ENCODE data around the gene TUBA1A. TPM values are rescaled to one million over a fixed set of nuclear protein-coding genes. Genes with fewer than 3 reads are reported as not detected.
A peak's percentile ranks its signal among the peaks of the same experiment; 100 is the strongest.

Gene TUBA1A
- 478 and 491 TPM in 2 replicates for total RNA-seq

- H4K20me1 ChIP-seq (ENCODE audit: insufficient read depth, low read length): peaks cover 12% of the 10 kb centered on the region
- H3K4me1 ChIP-seq (ENCODE audit: insufficient read depth, low read length): peaks cover 10% of the 10 kb centered on the region
- peak within 1 kb of the TSS; percentile 85 for H3K4me3 ChIP-seq (ENCODE audit: insufficient read depth, low read length)
- peaks cover 23% of the 10 kb centered on the region for H3K79me2 ChIP-seq (ENCODE audit: insufficient read depth, low read length)
- no peaks in the 10 kb centered on the region for H3K9me3 ChIP-seq (ENCODE audit: low read depth, low read length)
- H3K4me2 ChIP-seq (ENCODE audit: insufficient read depth, low read length): peak within 1 kb of the TSS; percentile 86
- H3K27ac ChIP-seq (ENCODE audit: low read depth, low read length): peak within 1 kb of the TSS; percentile 59
- H2AFZ ChIP-seq (ENCODE audit: low read length): peak within 1 kb of the TSS; percentile 71
- TF ChIP-seq, protein P1, sequence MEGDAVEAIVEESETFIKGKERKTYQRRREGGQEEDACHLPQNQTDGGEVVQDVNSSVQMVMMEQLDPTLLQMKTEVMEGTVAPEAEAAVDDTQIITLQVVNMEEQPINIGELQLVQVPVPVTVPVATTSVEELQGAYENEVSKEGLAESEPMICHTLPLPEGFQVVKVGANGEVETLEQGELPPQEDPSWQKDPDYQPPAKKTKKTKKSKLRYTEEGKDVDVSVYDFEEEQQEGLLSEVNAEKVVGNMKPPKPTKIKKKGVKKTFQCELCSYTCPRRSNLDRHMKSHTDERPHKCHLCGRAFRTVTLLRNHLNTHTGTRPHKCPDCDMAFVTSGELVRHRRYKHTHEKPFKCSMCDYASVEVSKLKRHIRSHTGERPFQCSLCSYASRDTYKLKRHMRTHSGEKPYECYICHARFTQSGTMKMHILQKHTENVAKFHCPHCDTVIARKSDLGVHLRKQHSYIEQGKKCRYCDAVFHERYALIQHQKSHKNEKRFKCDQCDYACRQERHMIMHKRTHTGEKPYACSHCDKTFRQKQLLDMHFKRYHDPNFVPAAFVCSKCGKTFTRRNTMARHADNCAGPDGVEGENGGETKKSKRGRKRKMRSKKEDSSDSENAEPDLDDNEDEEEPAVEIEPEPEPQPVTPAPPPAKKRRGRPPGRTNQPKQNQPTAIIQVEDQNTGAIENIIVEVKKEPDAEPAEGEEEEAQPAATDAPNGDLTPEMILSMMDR (IDR thresholded peaks at IDR 0.05; ENCODE audit: extremely low read depth, low read depth, low read length): no peak
- no peaks in the 10 kb centered on the region for H3K27me3 ChIP-seq (ENCODE audit: insufficient read depth, low read length)
- DNase-seq (ENCODE audit: insufficient read length, low spot score, missing footprints): peak; percentile 96
- H3K36me3 ChIP-seq (ENCODE audit: insufficient read depth, low read length): peaks cover 21% of the 10 kb centered on the region
Measured at GRCh38 chr12:49188916-49189367, at the start of gene TUBA1A. Gene TUBA1A, minus strand, starts transcription at chr12:49189080. Its CDS starts 101 bp downstream, at chr12:49188979.

DNA sequence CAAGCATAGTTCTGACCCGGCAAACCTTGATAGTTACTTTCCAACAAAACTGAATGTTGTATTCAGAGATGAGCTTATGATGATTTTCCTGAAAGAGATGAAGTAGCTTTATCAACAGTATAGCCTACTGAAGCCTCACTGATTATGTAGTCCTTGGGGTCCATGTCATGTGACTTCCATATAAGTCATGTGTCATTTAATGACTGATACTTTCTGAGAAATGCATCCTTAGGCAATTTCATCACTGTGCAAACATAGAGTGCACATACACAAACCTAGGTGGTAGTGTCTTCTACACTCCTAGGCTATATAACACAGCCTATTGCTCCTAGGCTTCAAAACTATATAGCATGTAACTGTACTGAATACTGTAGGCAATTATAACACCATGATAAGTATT, 47.5 kb upstream of the TUBA1A start:
- no peaks in the 10 kb centered on the region for H4K20me1 ChIP-seq (ENCODE audit: insufficient read depth, low read length)
- H3K27ac ChIP-seq (ENCODE audit: low read depth, low read length): no peak overlapping the region
- no peak overlapping the region for H3K4me2 ChIP-seq (ENCODE audit: insufficient read depth, low read length)
- no peak overlapping the region for H3K4me3 ChIP-seq (ENCODE audit: insufficient read depth, low read length)
- H3K79me2 ChIP-seq (ENCODE audit: insufficient read depth, low read length): no peaks in the 10 kb centered on the region
- no peaks in the 10 kb centered on the region for H3K36me3 ChIP-seq (ENCODE audit: insufficient read depth, low read length)
- no peaks in the 10 kb centered on the region for H3K9me3 ChIP-seq (ENCODE audit: low read depth, low read length)
- peaks cover 6% of the 10 kb centered on the region for H3K4me1 ChIP-seq (ENCODE audit: insufficient read depth, low read length)
- no peak for DNase-seq (ENCODE audit: insufficient read length, low spot score, missing footprints)
- H3K27me3 ChIP-seq (ENCODE audit: insufficient read depth, low read length): no peaks in the 10 kb centered on the region
- TF ChIP-seq, protein P1 (IDR thresholded peaks at IDR 0.05; ENCODE audit: extremely low read depth, low read depth, low read length): no peak
- no peak overlapping the region for H2AFZ ChIP-seq (ENCODE audit: low read length)

DNA sequence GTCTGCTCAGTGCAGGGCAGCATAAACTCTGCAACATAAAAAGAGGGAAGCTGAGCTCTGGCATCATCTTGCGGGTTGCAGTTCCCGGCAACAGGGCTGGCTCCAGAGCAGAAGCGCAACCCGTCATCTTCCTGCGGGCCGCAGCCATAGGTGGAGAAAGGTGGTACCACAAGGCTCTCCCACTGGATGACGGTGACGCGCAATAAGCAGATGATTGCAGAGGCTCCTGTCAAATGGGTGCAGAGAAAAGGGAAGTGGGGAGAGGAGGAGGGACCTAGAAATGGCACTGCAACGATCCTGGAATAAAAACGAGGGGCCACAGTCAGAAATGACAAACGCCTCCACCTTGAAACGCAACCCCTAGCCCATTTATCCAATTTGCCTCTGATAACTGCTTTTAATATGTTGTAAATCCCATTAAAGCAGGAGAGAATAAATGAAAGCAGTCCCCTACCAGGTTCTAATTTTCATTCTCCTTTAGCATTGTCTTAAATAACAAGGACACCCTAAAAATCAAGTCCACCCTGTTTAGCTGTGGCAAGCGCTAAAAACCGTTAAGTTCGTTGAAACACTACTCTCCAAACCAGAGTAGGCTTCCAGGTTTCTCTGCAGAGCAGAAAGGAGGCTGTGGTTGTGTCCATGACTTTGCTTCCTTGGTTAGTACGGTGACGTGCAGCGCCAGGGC, 45.1 kb upstream of the TUBA1A start:
- TF ChIP-seq, protein P1 (IDR thresholded peaks at IDR 0.05; ENCODE audit: extremely low read depth, low read depth, low read length): no peak
- Histone ChIP-seq H2AFZ (ENCODE audit: low read length) (peak overlapping the region; percentile 92), H3K9me3 (ENCODE audit: low read depth, low read length) (no peaks in the 10 kb centered on the region), H3K4me3 (ENCODE audit: insufficient read depth, low read length) (peak overlapping the region; percentile 79), H3K27ac (ENCODE audit: low read depth, low read length) (peak overlapping the region; percentile 86), H4K20me1 (ENCODE audit: insufficient read depth, low read length) (no peaks in the 10 kb centered on the region), H3K27me3 (ENCODE audit: insufficient read depth, low read length) (no peaks in the 10 kb centered on the region), H3K4me1 (ENCODE audit: insufficient read depth, low read length) (peaks cover 6% of the 10 kb centered on the region), H3K36me3 (ENCODE audit: insufficient read depth, low read length) (no peaks in the 10 kb centered on the region), H3K4me2 (ENCODE audit: insufficient read depth, low read length) (peak overlapping the region; percentile 90), H3K79me2 (ENCODE audit: insufficient read depth, low read length) (no peaks in the 10 kb centered on the region)
- DNase-seq (ENCODE audit: insufficient read length, low spot score, missing footprints): no peak

DNA sequence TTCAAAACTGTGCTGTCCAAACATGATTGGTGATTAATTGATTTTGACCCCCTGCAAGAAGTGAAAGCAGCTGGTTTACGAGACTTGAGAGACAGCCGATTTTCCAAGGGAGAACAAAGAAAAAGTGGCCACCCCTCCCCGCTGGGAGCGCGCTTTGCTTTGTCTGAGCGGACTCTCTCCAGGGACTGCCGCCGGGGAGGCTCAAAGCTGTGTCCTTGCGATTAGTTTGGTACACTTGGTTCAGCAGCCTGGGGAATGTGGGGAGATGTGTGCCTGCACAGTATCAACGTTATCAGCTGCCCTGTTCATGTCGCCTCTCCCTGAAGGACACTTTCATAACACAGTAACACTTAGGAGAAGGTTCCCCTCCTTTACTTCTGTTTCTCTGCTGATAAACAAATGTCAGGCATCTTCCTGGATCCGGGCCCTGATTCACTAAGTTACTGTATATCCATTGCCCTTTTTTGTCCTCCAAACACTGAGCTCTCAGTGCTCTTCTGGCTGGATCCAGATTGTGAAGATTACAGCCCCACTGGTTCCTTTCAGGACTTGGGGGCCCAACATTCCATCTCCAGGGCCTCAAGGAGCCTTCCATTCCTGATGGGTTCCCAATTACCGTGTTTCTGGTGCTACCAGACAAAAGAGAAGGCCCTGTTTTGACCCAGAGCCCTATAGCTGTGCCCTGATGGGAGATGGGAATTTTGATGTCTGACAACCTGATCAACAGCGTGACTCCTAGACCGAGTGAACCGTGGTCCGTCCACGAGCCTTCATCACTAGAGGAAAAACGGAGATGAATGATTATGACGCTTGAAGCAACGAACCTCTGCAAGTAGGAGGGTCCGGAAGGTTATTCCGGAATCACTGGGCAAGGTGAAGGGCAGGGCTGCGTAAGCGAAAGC, 44.3 kb upstream of the TUBA1A start:
- Histone ChIP-seq H4K20me1 (ENCODE audit: insufficient read depth, low read length) (no peaks in the 10 kb centered on the region), H3K4me3 (ENCODE audit: insufficient read depth, low read length) (peak overlapping the region; percentile 32), H3K4me2 (ENCODE audit: insufficient read depth, low read length) (peak overlapping the region; percentile 39), H2AFZ (ENCODE audit: low read length) (peak overlapping the region; percentile 81), H3K27ac (ENCODE audit: low read depth, low read length) (no peak overlapping the region), H3K27me3 (ENCODE audit: insufficient read depth, low read length) (no peaks in the 10 kb centered on the region), H3K36me3 (ENCODE audit: insufficient read depth, low read length) (no peaks in the 10 kb centered on the region), H3K4me1 (ENCODE audit: insufficient read depth, low read length) (peaks cover 6% of the 10 kb centered on the region), H3K79me2 (ENCODE audit: insufficient read depth, low read length) (no peaks in the 10 kb centered on the region), H3K9me3 (ENCODE audit: low read depth, low read length) (no peaks in the 10 kb centered on the region)
- DNase-seq (ENCODE audit: insufficient read length, low spot score, missing footprints): no peak
- TF ChIP-seq, protein P1 (IDR thresholded peaks at IDR 0.05; ENCODE audit: extremely low read depth, low read depth, low read length): no peak
